ENCODE measurements around the gene ZNF614. TPM values are rescaled to one million over a fixed set of nuclear protein-coding genes. Genes with fewer than 3 reads are reported as not detected.

Gene ZNF614
- total RNA-seq, 2 donors from 2014 or later, result 7.6 to 9.0 TPM

Other genes with a start within 250 kb of the ZNF614 start
- not detected for gene FPR3, start 233.2 kb downstream of the ZNF614 start, total RNA-seq
- gene ZNF577, start 140.4 kb downstream of the ZNF614 start, total RNA-seq, result 1 to 10 TPM; 5.7 to 7.9 TPM
- gene ZNF649, start 123.4 kb downstream of the ZNF614 start, total RNA-seq, result 10 to 100 TPM in 1 of 2 donors, 1 to 10 TPM in 1; 8.2 to 10.3 TPM
- 1 to 10 TPM; 2.6 to 4.1 TPM for gene ZNF613, start 100.9 kb downstream of the ZNF614 start, total RNA-seq
- gene ZNF350, start 41.5 kb downstream of the ZNF614 start, total RNA-seq, result 1 to 10 TPM; 8.7 to 9.5 TPM
- gene ZNF615, start 20.2 kb downstream of the ZNF614 start, total RNA-seq, result 10 to 100 TPM in 1 of 2 donors, 1 to 10 TPM in 1; 9.9 to 17.1 TPM
- 10 to 100 TPM; 15.9 to 17.9 TPM for gene ZNF432, start 20.5 kb upstream of the ZNF614 start, total RNA-seq
- gene ZNF841, start 67.4 kb upstream of the ZNF614 start, total RNA-seq, result 10 to 100 TPM; 23.5 TPM
- gene ZNF616, start 111.6 kb upstream of the ZNF614 start, total RNA-seq, result 10 to 100 TPM in 1 of 2 donors, 1 to 10 TPM in 1; 9.6 to 10.9 TPM
- gene ZNF836, start 143.2 kb upstream of the ZNF614 start, total RNA-seq, result 10 to 100 TPM; 11.8 to 11.9 TPM
- 100 to 1,000 TPM; 160 to 231 TPM for gene PPP2R1A, start 161.7 kb upstream of the ZNF614 start, total RNA-seq
- 10 to 100 TPM; 22.4 to 24.2 TPM for gene ZNF766, start 241.2 kb upstream of the ZNF614 start, total RNA-seq

Measured in activated naive CD4-positive, alpha-beta T cell treated with anti-CD3 and anti-CD28 coated beads, Interleukin-2, amount 50 U/mL, for 72 hours (primary cell).